ENCODE data around the gene GRB14. TPM values are rescaled to one million over a fixed set of nuclear protein-coding genes. Genes with fewer than 3 reads are reported as not detected.
"Not testable (repeated sequence)": the region's sequence is repeated elsewhere in the genome, so short reads cannot be mapped to it uniquely, and the experiment has no call there.

Gene GRB14
- total RNA-seq, 1 donor from 2014 or later = not detected

DNA sequence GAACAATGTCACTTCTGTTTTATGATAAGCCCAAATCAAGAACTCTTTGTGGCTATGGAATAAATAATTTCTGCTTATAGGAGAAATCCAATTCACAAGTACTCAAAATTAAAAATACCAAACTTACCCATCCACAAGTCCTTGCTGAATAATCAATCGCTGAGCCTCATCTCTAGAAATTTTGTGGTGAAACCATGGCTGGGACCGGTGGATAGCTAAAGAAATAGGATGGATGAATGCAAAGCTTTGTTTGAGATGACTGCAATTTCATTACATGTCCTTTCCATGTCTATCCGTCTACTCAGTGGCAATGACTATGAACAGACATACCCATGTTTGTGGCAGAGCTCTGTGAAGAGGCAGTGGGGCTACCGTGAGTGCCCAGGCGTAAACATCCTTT lies 124.4 kb downstream of the GRB14 start:
- Mint-ChIP-seq H3K36me3 (ENCODE audit: low read depth) (no peaks in the 10 kb centered on the region), H3K27ac (no peak overlapping the region), H3K4me1 (ENCODE audit: low read depth) (no peaks in the 10 kb centered on the region), H3K27me3 (ENCODE audit: low read depth) (no peaks in the 10 kb centered on the region), H3K4me3 (ENCODE audit: low read depth) (no peak overlapping the region), H3K9me3 (no peaks in the 10 kb centered on the region)
- DNase-seq (ENCODE audit: low spot score) = no peak
- intact Hi-C loops (cut with micrococcal nuclease) = no loop called here

GRCh38 chr2:164496421-164496820 lies 124.9 kb downstream of the GRB14 start:
- Mint-ChIP-seq H3K4me1 (ENCODE audit: low read depth) (no peaks in the 10 kb centered on the region), H3K27ac (no peak overlapping the region), H3K9me3 (no peaks in the 10 kb centered on the region), H3K36me3 (ENCODE audit: low read depth) (no peaks in the 10 kb centered on the region), H3K27me3 (ENCODE audit: low read depth) (no peaks in the 10 kb centered on the region), H3K4me3 (ENCODE audit: low read depth) (no peak overlapping the region)
- intact Hi-C loops (cut with micrococcal nuclease) = no loop called here
- DNase-seq (ENCODE audit: low spot score) = no peak

GRCh38 chr2:164495491-164496223 lies 125.6 kb downstream of the GRB14 start:
- no peaks in the 10 kb centered on the region for H3K9me3 Mint-ChIP-seq
- no peak overlapping the region for H3K4me3 Mint-ChIP-seq (ENCODE audit: low read depth)
- no peaks in the 10 kb centered on the region for H3K27me3 Mint-ChIP-seq (ENCODE audit: low read depth)
- no peaks in the 10 kb centered on the region for H3K36me3 Mint-ChIP-seq (ENCODE audit: low read depth)
- intact Hi-C loops (cut with micrococcal nuclease) = no loop called here
- no peak overlapping the region for H3K27ac Mint-ChIP-seq
- no peaks in the 10 kb centered on the region for H3K4me1 Mint-ChIP-seq (ENCODE audit: low read depth)
- no peak for DNase-seq (ENCODE audit: low spot score)

GRCh38 chr2:164485541-164485940 lies 135.7 kb downstream of the GRB14 start:
- DNase-seq (ENCODE audit: low spot score) = no peak
- Mint-ChIP-seq H3K27ac (no peak overlapping the region), H3K9me3 (no peaks in the 10 kb centered on the region), H3K4me3 (ENCODE audit: low read depth) (no peak overlapping the region), H3K27me3 (ENCODE audit: low read depth) (no peaks in the 10 kb centered on the region), H3K4me1 (ENCODE audit: low read depth) (no peaks in the 10 kb centered on the region), H3K36me3 (ENCODE audit: low read depth) (no peaks in the 10 kb centered on the region)
- intact Hi-C loops (cut with micrococcal nuclease) = no loop called here

GRCh38 chr2:164479460-164479859 lies 141.8 kb downstream of the GRB14 start:
- Mint-ChIP-seq H3K4me1 (ENCODE audit: low read depth) (no peaks in the 10 kb centered on the region), H3K27ac (no peak overlapping the region), H3K36me3 (ENCODE audit: low read depth) (no peaks in the 10 kb centered on the region), H3K27me3 (ENCODE audit: low read depth) (no peaks in the 10 kb centered on the region), H3K9me3 (no peaks in the 10 kb centered on the region), H3K4me3 (ENCODE audit: low read depth) (no peak overlapping the region)
- intact Hi-C loops (cut with micrococcal nuclease) = no loop called here
- DNase-seq (ENCODE audit: low spot score) = no peak

DNA sequence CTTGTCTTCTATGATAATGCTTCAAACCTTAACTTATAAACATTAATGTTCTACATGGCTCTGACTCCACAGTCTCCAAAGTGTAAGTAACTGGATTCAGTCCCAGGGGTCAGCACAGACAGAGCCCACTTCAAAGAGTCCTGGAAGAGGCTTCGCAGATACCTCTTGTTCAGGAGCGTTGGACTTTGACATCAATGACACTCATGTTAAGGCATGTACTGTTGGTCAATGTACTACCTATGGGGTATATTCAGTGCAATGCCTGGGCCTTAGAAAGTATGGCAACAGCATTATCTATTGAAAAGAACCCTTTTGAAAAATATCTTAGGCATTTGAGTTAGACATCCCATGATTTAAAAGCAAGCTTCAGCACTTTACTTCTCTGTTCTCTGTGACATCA lies 143.1 kb downstream of the GRB14 start:
- H3K4me3 Mint-ChIP-seq (ENCODE audit: low read depth) = no peak overlapping the region
- no peaks in the 10 kb centered on the region for H3K4me1 Mint-ChIP-seq (ENCODE audit: low read depth)
- no peaks in the 10 kb centered on the region for H3K9me3 Mint-ChIP-seq
- no peak for DNase-seq (ENCODE audit: low spot score)
- no peaks in the 10 kb centered on the region for H3K27me3 Mint-ChIP-seq (ENCODE audit: low read depth)
- no peak overlapping the region for H3K27ac Mint-ChIP-seq
- intact Hi-C loops (cut with micrococcal nuclease) = no loop called here
- no peaks in the 10 kb centered on the region for H3K36me3 Mint-ChIP-seq (ENCODE audit: low read depth)

GRCh38 chr2:164474873-164475272 lies 146.4 kb downstream of the GRB14 start:
- H3K27ac Mint-ChIP-seq = no peak overlapping the region
- no peak overlapping the region for H3K4me3 Mint-ChIP-seq (ENCODE audit: low read depth)
- H3K4me1 Mint-ChIP-seq (ENCODE audit: low read depth) = no peaks in the 10 kb centered on the region
- no peaks in the 10 kb centered on the region for H3K9me3 Mint-ChIP-seq
- intact Hi-C loops (cut with micrococcal nuclease) = no loop called here
- no peak for DNase-seq (ENCODE audit: low spot score)
- H3K27me3 Mint-ChIP-seq (ENCODE audit: low read depth) = no peaks in the 10 kb centered on the region
- no peaks in the 10 kb centered on the region for H3K36me3 Mint-ChIP-seq (ENCODE audit: low read depth)

- Mint-ChIP-seq H3K27ac (no peak overlapping the region), H3K36me3 (ENCODE audit: low read depth) (no peaks in the 10 kb centered on the region), H3K27me3 (ENCODE audit: low read depth) (no peaks in the 10 kb centered on the region), H3K4me1 (ENCODE audit: low read depth) (no peaks in the 10 kb centered on the region), H3K4me3 (ENCODE audit: low read depth) (no peak overlapping the region), H3K9me3 (no peaks in the 10 kb centered on the region)
- intact Hi-C loops (cut with micrococcal nuclease) = no loop called here
- no peak for DNase-seq (ENCODE audit: low spot score)
Observed at GRCh38 chr2:164473021-164473420, 148.3 kb downstream of the GRB14 start.

- H3K9me3 Mint-ChIP-seq; H3K36me3 Mint-ChIP-seq (ENCODE audit: low read depth); H3K27me3 Mint-ChIP-seq (ENCODE audit: low read depth); H3K4me1 Mint-ChIP-seq (ENCODE audit: low read depth); H3K4me3 Mint-ChIP-seq (ENCODE audit: low read depth); DNase-seq (ENCODE audit: low spot score); H3K27ac Mint-ChIP-seq; intact Hi-C loops (cut with micrococcal nuclease): not testable (repeated sequence)
Observed at GRCh38 chr2:164465047-164465446, 156.2 kb downstream of the GRB14 start.

- DNase-seq (ENCODE audit: low spot score) = no peak
- H3K36me3 Mint-ChIP-seq (ENCODE audit: low read depth) = no peaks in the 10 kb centered on the region
- no peak overlapping the region for H3K27ac Mint-ChIP-seq
- H3K4me3 Mint-ChIP-seq (ENCODE audit: low read depth) = no peak overlapping the region
- no peaks in the 10 kb centered on the region for H3K4me1 Mint-ChIP-seq (ENCODE audit: low read depth)
- intact Hi-C loops (cut with micrococcal nuclease) = no loop called here
- H3K27me3 Mint-ChIP-seq (ENCODE audit: low read depth) = no peaks in the 10 kb centered on the region
- H3K9me3 Mint-ChIP-seq = no peaks in the 10 kb centered on the region
Observed at GRCh38 chr2:164464376-164464775, 156.9 kb downstream of the GRB14 start.

- H3K4me1 Mint-ChIP-seq (ENCODE audit: low read depth) = no peaks in the 10 kb centered on the region
- no peaks in the 10 kb centered on the region for H3K36me3 Mint-ChIP-seq (ENCODE audit: low read depth)
- no peak overlapping the region for H3K4me3 Mint-ChIP-seq (ENCODE audit: low read depth)
- H3K9me3 Mint-ChIP-seq = no peaks in the 10 kb centered on the region
- H3K27me3 Mint-ChIP-seq (ENCODE audit: low read depth) = no peaks in the 10 kb centered on the region
- intact Hi-C loops (cut with micrococcal nuclease) = no loop called here
- H3K27ac Mint-ChIP-seq = no peak overlapping the region
- no peak for DNase-seq (ENCODE audit: low spot score)
Observed at GRCh38 chr2:164458792-164459191, 162.5 kb downstream of the GRB14 start.

GRCh38 chr2:164457271-164457670 lies 164.0 kb downstream of the GRB14 start:
- no peak overlapping the region for H3K4me3 Mint-ChIP-seq (ENCODE audit: low read depth)
- H3K27me3 Mint-ChIP-seq (ENCODE audit: low read depth) = no peaks in the 10 kb centered on the region
- DNase-seq (ENCODE audit: low spot score) = no peak
- intact Hi-C loops (cut with micrococcal nuclease) = no loop called here
- no peaks in the 10 kb centered on the region for H3K9me3 Mint-ChIP-seq
- no peaks in the 10 kb centered on the region for H3K36me3 Mint-ChIP-seq (ENCODE audit: low read depth)
- H3K4me1 Mint-ChIP-seq (ENCODE audit: low read depth) = no peaks in the 10 kb centered on the region
- no peak overlapping the region for H3K27ac Mint-ChIP-seq

DNA sequence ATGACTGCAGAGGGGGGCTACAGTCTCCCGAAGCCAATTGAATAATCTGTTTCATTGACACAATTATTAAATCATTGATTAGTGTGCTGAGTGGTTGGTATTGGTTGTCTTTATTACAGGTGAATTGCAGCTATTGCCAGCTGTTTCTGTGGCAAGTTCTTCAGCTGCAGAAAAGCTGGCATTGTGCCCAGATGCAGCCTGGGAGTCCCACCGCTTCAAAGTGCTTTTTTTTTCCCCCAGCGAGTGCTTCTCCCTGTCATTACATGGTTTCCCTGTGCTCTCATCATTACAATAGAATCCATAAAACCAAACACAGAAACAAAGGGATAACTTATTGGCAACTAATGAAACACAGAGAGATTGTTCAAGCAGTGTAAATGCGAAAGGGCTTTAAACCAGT lies 164.7 kb downstream of the GRB14 start:
- Mint-ChIP-seq H3K27ac (no peak overlapping the region), H3K4me1 (ENCODE audit: low read depth) (no peaks in the 10 kb centered on the region), H3K36me3 (ENCODE audit: low read depth) (no peaks in the 10 kb centered on the region), H3K9me3 (no peaks in the 10 kb centered on the region), H3K4me3 (ENCODE audit: low read depth) (no peak overlapping the region), H3K27me3 (ENCODE audit: low read depth) (no peaks in the 10 kb centered on the region)
- intact Hi-C loops (cut with micrococcal nuclease) = no loop called here
- no peak for DNase-seq (ENCODE audit: low spot score)
